Glomerular visceral epithelial cell (primary cell): ENCODE results near the gene CTDP1.

Experiments
- DNase-seq: peaks from one replicate; pipeline ENCODE4 v3.0.0-alpha.2; 2016; ENCODE audit errors: extremely low spot score

The CTDP1 gene

GRCh38 chr18:79679552-79680099 lies at the start of gene CTDP1:
CTDP1 (plus strand) TSS chr18:79679803; CDS start chr18:79679948, 145 bp downstream.
- peak; percentile 89 for DNase-seq

GRCh38 chr18:79630281-79631095 lies 49.1 kb upstream of the CTDP1 start:
- no peak for DNase-seq

GRCh38 chr18:79631096-79631507 lies 48.5 kb upstream of the CTDP1 start:
- no peak for DNase-seq

GRCh38 chr18:79631761-79632446 lies 47.7 kb upstream of the CTDP1 start:
- DNase-seq, result no peak

- no peak for DNase-seq
These were observed 46.8 kb upstream of the CTDP1 start for GRCh38 chr18:79632765-79633164.

- DNase-seq, result no peak
These were observed 45.4 kb upstream of the CTDP1 start for GRCh38 chr18:79634186-79634585.

GRCh38 chr18:79634593-79635426 lies 44.8 kb upstream of the CTDP1 start:
- peak; percentile 8 for DNase-seq

GRCh38 chr18:79635427-79635726 lies 44.2 kb upstream of the CTDP1 start:
- no peak for DNase-seq

- no peak for DNase-seq
These were observed 42.3 kb upstream of the CTDP1 start for GRCh38 chr18:79637181-79637920.

GRCh38 chr18:79637921-79638909 lies 41.4 kb upstream of the CTDP1 start:
- DNase-seq, result no peak

- no peak for DNase-seq
These were observed 40.4 kb upstream of the CTDP1 start for GRCh38 chr18:79639072-79639829.

- DNase-seq, result no peak
These were observed 39.4 kb upstream of the CTDP1 start for GRCh38 chr18:79640064-79640672.

- no peak for DNase-seq
These were observed 38.7 kb upstream of the CTDP1 start for GRCh38 chr18:79640875-79641274.

- no peak for DNase-seq
These were observed 37.7 kb upstream of the CTDP1 start for GRCh38 chr18:79641722-79642497.

GRCh38 chr18:79642626-79643025 lies 37.0 kb upstream of the CTDP1 start:
- DNase-seq, result no peak

- DNase-seq, result no peak
These were observed 36.3 kb upstream of the CTDP1 start for GRCh38 chr18:79643054-79643984.

GRCh38 chr18:79644006-79644665 lies 35.5 kb upstream of the CTDP1 start:
- DNase-seq, result peak; percentile 70
